WTC11 (cell line): Measurements from ENCODE around the gene CALR3.

ENCODE experiments used
- SMAD3 ChIP-seq: sonication (generic); formaldehyde crosslinking; IDR thresholded peaks from 2 replicates; pipeline ENCODE4 v1.8.0; 2022; ENCODE audit warnings: missing genetic modification reagents, mild to moderate bottlenecking, borderline replicate concordance
- SMAD4 ChIP-seq: sonication (generic); formaldehyde crosslinking; IDR thresholded peaks from 2 replicates; pipeline ENCODE4 v1.8.0; 2022; ENCODE audit warnings: mild to moderate bottlenecking, missing genetic modification reagents
- TF ChIP-seq, protein P1 (sequence below): fragments of 200-600 bp; IDR thresholded peaks from 2 replicates; pipeline ENCODE4 v1.8.0; 2022; ENCODE audit warnings: antibody characterized with exemption
- TF ChIP-seq, protein P2 (sequence below): sonication (generic); formaldehyde crosslinking; IDR thresholded peaks from 2 replicates; pipeline ENCODE4 v1.8.1; 2022; ENCODE audit warnings: low read depth, mild to moderate bottlenecking, moderate library complexity, missing genetic modification reagents, borderline replicate concordance
- TF ChIP-seq, protein P3 (sequence below): sonication (generic); formaldehyde crosslinking; IDR thresholded peaks from 2 replicates; pipeline ENCODE4 v1.8.1; 2022; ENCODE audit warnings: low read depth, missing genetic modification reagents, borderline replicate concordance
- TF ChIP-seq, protein P4 (sequence below): sonication (generic); formaldehyde crosslinking; IDR thresholded peaks from 2 replicates; pipeline ENCODE4 v1.8.0; 2022; ENCODE audit warnings: mild to moderate bottlenecking, missing genetic modification reagents
- TF ChIP-seq, protein P5 (sequence below): sonication (generic); formaldehyde crosslinking; IDR thresholded peaks from 2 replicates; pipeline ENCODE4 v1.8.1; 2022; ENCODE audit warnings: missing genetic modification reagents, borderline replicate concordance
- TF ChIP-seq, protein P6 (sequence below): sonication (generic); formaldehyde crosslinking; IDR thresholded peaks from 2 replicates; pipeline ENCODE4 v1.8.0; 2022; ENCODE audit warnings: mild to moderate bottlenecking, missing genetic modification reagents

DNA sequence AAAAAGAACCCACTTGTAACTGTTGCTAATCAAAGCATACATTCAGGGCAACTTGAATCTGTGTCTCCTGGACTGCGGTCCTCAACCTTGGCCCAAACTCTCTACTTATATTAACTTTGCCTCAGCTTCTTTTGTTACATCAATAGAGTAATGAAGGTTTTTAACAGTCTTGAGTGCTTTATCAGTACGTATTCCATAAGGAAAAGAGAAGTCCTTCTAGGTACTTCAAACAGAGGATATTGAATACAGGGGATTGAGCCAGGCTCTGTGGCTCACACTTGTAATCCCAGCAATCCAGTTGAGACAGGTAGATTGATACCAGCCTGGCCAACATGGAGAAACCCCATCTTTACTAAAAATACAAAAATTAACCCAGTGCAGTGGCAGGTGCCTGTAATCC is 23.0 kb downstream of the CALR3 start:
- TF ChIP-seq, protein P1, sequence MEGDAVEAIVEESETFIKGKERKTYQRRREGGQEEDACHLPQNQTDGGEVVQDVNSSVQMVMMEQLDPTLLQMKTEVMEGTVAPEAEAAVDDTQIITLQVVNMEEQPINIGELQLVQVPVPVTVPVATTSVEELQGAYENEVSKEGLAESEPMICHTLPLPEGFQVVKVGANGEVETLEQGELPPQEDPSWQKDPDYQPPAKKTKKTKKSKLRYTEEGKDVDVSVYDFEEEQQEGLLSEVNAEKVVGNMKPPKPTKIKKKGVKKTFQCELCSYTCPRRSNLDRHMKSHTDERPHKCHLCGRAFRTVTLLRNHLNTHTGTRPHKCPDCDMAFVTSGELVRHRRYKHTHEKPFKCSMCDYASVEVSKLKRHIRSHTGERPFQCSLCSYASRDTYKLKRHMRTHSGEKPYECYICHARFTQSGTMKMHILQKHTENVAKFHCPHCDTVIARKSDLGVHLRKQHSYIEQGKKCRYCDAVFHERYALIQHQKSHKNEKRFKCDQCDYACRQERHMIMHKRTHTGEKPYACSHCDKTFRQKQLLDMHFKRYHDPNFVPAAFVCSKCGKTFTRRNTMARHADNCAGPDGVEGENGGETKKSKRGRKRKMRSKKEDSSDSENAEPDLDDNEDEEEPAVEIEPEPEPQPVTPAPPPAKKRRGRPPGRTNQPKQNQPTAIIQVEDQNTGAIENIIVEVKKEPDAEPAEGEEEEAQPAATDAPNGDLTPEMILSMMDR = no peak
- TF ChIP-seq, protein P2, sequence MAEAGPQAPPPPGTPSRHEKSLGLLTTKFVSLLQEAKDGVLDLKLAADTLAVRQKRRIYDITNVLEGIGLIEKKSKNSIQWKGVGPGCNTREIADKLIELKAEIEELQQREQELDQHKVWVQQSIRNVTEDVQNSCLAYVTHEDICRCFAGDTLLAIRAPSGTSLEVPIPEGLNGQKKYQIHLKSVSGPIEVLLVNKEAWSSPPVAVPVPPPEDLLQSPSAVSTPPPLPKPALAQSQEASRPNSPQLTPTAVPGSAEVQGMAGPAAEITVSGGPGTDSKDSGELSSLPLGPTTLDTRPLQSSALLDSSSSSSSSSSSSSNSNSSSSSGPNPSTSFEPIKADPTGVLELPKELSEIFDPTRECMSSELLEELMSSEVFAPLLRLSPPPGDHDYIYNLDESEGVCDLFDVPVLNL = no peak
- TF ChIP-seq, protein P3, sequence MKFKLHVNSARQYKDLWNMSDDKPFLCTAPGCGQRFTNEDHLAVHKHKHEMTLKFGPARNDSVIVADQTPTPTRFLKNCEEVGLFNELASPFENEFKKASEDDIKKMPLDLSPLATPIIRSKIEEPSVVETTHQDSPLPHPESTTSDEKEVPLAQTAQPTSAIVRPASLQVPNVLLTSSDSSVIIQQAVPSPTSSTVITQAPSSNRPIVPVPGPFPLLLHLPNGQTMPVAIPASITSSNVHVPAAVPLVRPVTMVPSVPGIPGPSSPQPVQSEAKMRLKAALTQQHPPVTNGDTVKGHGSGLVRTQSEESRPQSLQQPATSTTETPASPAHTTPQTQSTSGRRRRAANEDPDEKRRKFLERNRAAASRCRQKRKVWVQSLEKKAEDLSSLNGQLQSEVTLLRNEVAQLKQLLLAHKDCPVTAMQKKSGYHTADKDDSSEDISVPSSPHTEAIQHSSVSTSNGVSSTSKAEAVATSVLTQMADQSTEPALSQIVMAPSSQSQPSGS (CRISPR knock-in tag) = no peak
- TF ChIP-seq, protein P4, sequence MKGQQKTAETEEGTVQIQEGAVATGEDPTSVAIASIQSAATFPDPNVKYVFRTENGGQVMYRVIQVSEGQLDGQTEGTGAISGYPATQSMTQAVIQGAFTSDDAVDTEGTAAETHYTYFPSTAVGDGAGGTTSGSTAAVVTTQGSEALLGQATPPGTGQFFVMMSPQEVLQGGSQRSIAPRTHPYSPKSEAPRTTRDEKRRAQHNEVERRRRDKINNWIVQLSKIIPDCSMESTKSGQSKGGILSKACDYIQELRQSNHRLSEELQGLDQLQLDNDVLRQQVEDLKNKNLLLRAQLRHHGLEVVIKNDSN (CRISPR knock-in tag) = no peak
- TF ChIP-seq, protein P5, sequence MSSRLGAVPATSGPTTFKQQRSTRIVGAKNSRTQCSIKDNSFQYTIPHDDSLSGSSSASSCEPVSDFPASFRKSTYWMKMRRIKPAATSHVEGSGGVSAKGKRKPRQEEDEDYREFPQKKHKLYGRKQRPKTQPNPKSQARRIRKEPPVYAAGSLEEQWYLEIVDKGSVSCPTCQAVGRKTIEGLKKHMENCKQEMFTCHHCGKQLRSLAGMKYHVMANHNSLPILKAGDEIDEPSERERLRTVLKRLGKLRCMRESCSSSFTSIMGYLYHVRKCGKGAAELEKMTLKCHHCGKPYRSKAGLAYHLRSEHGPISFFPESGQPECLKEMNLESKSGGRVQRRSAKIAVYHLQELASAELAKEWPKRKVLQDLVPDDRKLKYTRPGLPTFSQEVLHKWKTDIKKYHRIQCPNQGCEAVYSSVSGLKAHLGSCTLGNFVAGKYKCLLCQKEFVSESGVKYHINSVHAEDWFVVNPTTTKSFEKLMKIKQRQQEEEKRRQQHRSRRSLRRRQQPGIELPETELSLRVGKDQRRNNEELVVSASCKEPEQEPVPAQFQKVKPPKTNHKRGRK (CRISPR knock-in tag) = no peak
- no peak for TF ChIP-seq SMAD4
- TF ChIP-seq, protein P6, sequence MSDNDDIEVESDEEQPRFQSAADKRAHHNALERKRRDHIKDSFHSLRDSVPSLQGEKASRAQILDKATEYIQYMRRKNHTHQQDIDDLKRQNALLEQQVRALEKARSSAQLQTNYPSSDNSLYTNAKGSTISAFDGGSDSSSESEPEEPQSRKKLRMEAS (CRISPR knock-in tag) = no peak
- TF ChIP-seq SMAD3 (CRISPR knock-in tag) = no peak
